NCI-H146 treated with DMSO at 0.1 percent for 48 hours (cell line): Measurements from ENCODE around the gene SIX3.

Source experiments
- DNase-seq: peaks from one replicate; lab custom pipeline; 2025; ENCODE audit not compliant: unreplicated experiment; lab: John Stamatoyannopoulos, UW

The SIX3 gene

DNA sequence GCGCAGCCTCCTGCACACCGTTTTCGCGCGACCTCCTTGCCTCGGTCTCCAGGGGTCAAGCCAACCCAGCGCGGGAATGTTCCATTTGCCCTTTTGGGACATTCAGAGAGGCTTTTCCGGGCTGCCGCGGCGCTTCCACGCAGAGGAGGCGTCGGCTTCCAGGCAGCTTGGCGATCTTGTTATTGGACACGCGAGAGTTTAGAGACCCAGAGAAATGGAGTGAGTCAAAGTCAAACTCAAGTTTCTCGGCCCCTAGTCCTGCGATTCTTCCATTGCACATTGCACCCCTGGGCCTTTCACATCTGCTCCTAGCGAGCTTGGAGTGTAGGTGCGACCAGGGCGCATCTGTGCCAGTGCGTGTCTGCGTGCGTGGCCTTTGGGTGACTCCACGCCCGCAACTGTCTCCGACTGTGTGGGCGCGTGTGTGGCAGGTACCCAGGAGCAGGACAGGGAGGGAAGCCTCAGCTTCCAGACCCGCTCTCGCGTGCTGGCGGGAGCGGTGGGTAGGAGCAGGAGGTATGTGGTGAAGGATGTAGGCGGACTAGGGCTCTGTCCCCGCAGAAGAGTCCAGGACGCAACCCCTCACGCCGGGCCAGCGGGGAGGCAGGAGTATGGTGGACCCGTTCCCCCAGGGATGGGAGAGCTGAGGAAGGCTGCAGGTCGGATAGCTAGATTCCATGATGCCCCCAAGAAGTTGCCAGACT lies 13.5 kb downstream of the SIX3 start:
- DNase-seq = no peak

DNA sequence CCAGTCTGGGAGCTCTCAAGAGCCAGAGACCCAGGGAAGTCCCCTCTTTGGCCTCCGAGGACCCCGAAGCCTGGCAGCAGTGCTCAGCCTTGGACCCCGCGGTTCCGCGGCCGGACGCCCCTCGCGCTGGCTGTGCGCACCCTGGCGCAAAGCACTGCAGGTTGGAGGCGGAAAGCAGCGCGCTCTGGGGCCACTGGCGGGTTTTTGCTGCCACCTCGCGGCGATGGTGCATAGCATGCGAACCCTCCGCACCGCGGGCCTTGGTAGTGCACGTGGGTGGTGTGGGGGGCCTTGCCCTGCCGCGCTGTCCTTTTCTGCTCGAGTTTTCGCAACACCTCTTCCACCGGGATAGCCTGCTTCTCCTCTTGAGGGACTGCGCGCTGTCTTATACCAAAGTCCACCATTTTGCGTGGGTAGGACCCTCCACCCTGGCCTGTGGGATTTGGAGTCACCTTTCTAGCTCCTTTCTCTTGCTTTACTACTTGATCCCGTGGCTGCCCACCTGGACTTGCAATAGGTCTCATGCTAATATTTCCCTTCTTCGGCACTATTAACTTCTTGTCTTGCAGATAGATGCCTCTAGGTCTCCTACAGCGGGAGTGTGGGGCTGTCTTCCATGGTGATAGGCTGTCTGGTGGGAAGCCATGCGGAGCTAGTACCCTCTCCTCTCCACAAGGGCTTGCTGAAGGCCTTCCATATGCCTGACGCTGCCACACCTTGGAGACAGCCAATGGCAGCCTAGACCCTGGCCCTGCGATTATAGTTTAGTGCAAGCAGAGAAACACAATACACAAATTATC lies 14.3 kb downstream of the SIX3 start:
- DNase-seq = peak; percentile 71

DNA sequence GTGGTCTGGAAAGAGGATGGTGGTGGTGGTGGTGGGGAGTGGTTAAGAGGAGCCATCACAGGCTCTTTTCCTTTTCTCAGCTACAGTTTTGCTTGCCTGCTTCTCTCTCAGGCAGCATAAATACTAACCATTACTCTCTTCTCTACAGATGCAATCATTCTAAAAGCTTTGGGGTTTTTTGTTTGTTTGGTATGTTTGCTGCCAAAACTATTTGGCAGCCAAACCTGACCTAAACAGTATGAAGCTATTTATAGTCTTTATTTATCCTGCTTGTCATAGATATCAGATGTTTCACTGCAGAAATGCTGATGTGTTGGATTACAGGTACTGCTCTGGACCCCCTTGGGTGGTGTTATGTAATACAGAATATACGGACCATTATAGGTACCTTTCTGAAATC lies 15.3 kb downstream of the SIX3 start:
- DNase-seq = no peak

DNA sequence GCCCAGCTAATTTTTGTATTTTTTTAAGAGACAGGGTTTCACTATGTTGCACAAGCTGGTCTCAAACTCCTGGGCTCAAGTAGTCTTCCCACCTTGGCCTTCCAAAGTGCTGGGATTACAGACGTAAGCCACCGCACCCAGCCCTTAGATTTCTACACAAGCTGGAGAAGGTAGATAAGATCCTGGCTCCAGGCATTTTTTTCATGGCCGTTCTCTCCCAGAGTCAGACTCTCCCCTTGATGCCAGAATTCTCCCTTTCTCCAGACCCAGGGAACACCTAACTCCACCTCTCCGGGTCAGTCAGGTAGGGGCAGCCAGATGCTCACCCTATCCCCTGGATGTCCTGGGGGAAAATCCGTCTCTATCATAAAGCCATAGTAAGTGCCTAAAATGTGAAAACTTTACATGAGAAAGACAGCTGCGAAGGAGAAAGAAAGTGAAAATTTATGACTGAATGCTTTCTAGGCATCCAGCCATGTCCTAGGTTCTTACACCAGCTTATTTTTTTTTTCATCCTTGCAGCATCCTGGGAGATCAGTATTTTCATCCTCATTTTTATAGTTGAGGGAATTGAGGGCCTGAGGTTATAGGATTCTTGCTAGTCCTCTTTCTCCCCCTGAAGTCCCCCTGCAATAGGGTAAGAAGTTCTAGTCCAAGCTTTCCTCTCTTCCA lies 16.3 kb downstream of the SIX3 start:
- no peak for DNase-seq

DNA sequence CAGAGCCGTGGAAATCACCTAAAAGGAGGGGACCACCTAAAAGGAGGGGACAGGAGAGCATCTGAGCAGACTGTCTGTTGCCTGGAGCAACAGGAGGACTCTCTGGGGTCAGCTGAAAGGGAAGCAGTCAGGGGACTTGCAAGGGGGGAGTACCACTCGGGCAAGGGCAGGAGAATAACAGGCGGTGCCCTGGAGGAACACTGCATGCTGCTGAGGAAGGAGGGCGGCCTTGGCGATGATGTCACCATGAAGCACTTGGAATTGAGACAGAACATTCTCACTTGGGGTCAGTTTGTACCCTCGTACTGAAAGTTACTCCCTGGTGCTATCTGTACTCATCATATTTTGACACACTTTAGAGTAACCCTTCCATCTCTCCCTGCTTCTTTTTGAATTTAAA lies 18.4 kb downstream of the SIX3 start:
- no peak for DNase-seq

DNA sequence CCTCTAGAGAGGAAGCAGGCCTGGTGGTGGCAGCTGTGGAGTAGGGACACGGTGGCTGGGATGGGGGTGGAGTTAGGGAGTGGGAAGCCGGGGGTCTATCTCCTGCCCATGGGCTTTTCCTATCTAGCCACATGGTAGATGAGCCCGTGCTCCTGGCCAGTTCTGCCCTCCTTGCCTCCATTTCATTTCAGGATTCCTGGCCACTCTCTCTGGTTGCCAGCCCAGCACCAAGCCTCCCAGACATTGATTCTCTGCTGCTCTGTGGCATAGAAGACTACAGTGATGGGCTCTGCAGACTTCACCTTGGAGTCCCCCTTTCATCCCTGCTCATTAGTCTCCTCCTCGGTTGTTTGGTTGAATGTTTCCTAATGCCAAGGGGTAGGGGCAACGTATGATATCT lies 19.4 kb downstream of the SIX3 start:
- no peak for DNase-seq

DNA sequence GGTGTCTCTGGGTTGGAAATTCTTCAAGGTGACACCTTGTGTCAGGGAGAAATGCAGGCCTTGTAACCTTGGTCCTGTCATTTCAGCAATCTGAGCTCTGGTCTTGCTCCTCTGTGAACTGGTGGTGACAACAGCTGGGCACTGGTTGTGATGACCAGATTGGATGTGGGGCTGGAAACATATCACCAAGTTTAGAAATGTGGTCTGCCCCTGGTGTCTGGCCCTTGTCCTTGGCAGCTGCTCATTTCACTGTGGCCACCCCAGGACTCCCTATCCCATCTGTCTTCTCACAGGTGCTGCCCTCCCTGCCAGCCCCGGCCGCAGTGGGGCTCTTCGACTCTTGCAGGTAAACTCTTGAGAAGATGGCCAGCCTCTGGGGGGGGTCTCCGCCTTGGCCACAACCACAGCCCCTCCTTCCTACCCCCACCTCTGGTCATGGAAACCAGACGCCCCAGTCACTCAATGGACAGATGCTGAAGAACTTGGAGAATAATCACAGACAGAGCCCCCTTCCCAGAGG lies 20.7 kb downstream of the SIX3 start:
- no peak for DNase-seq

DNA sequence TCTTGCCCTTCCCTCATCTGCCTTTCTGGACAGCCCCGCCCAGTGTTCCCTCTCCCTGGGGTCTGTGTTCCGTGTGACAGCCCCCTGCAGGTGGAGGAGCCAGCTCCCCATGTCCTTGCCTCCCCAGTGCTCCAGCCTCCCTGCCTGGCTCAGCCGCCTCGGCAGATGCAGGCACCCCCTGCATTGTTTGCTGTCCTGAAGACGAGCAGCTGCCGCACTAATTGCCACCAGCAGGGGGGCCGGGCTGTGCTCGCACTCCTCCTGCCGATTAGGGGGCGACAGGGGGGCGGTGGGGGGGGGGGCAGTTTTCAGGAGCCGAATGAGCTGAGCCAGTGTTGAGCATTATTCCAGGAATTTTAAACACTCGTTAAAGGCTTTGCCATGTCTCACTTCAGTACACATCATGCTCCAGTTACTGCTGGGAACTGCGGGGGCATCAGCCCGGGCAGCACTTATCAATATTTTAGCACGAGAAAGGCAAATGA lies 23.3 kb downstream of the SIX3 start:
- DNase-seq = peak; percentile 82

DNA sequence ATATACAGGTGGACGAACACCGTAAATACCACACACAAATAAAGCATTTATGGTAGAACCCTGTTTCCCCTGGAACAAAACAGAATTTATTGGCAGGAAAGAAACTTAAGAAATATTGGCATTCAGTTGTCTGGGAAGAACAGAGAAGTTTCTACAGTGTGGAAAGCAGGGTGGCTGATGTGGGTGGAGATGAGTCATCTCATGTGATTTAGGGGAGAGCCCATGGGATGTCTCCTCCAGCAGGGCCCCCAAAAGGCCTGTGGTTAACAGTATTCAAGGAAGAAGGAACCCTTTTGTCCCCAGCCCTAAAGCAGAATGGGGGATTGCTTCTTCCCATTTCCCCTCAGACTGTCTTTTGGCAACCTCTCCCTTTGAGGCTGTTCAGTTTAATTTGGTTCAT lies 24.2 kb downstream of the SIX3 start:
- DNase-seq = no peak

DNA sequence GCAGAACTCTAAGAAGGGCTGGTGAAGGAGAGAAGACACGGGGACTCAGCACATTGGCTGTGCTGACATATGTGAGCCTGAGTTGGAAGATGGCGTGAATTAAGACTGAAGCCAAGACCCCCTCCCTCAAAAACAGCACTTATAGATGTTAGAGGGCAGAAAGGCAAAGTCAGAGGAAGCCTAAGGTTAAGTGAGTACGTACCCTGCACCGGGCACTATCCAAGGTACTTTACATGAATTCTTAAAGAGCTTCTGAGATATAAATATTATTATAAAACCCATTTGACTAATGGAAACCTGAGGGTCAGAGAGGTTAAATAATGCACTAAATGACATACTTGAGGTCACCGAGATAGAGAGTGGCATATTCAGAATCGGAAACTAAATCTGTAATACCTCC lies 25.6 kb downstream of the SIX3 start:
- DNase-seq = no peak

DNA sequence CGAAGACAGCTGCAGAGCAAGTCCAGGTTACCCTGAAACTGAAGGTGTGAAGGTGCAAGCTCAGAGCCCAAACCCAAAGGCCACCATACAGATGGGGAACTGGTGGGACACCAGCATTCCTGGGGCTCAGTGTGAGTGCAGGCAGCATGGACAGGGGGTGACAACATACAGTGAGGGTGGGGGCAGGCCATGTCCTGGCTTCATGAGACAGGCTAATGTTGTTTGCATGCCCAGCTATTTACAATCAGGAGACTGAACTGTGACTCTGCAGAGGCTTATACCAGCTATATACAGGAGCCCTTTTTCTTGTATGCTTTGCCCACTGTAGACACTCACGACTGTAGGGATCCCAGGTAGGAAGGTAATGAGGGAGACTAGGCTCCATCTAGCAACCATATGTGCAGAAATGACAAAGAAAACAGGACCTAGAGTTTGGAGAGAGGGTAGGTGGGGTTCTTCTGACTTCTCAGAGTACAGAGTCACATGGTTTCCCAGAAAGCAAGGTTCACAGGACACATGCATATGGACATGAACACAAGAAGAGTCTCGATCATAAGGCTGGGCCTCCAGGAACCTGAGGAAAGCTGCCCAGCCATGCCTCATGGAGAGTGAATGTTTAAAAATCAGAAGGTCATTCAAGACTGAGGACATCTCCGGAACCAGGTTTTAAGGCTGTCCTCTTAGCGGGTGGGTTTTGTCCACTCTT lies 26.4 kb downstream of the SIX3 start:
- DNase-seq = no peak

DNA sequence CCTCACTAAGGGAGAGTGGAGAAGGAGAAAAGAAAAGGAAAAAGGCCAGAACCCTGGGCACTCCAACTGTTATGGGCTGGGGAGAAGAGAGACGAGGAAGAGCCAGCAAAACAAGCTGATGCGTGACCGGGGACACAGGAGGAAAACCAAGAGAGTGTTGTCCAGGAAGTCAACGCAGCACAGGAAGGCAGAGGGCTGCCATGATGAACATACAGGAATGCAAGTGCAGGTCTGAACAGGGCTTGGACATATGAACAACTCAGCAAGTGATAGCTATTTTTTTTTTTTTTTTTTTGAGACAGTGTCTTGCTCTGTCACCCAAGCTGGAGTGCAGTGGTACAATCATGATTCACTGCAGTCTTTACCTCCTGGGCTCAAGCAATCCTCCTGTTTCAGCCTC lies 28.4 kb downstream of the SIX3 start:
- DNase-seq = no peak

DNA sequence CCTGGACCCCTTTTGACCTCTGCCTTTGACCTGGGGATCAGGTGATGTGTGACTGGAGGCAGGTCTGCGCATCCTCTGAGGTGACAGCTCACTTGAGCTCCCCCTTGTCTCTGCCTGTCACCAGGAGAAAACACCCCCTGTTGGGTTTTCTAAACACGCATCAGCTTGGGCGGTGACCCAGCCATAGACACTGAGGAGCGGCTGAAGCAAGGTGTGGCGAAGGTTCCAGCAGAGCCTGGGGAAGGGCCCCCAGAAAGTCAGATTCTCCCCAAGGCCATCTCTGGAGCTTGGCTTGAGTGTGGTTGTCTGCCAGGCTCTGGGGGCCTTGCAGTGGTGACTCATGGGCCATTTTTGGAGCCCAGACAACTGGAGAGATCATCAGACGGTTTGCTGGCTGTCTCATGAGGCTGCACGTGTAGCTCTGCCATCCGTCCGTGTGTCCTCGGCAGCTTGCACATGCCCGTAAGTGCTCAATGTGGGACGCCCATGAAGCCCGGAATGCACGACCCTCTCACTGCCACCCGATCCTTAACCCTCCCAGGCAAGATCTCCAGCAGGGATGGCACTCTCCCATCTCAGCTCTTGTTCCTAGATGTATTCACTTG lies 29.4 kb downstream of the SIX3 start:
- no peak for DNase-seq

DNA sequence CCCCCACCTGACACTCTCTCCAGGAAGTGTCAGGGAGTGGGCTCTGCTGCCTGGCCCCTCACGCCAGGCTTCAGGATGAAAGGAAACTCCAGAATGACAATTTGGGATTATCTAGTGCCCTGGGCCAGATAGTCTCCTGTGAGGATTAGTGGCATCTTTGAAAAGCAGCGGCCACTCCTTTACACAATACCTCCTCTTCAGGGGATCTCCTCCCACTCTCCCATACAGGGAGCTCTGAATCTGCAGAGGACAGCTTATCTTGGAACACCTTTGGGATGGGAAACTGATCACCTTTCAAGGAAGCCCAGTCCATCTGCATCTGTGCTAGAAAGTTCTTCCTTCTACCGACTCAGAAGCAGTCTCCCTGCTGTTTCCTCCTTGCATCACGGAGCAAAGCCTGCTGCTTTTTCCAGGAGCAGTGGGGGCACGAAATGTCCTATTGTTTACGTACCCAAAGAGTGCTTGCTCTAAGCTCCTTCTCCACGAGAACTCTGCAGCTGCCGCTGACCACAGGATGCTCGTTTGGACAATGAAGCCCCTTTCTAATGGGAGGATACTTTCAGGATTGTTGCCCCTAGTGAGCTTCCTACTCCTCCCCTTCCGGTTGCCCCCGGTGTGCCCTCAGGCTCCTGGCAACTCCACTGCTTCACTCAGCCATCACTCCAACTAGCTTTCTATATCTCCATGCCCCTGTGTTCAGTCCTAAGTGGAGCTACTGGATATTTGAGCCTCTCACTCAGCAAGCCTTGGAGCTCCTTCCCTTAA lies 31.5 kb downstream of the SIX3 start:
- DNase-seq = peak; percentile 86

DNA sequence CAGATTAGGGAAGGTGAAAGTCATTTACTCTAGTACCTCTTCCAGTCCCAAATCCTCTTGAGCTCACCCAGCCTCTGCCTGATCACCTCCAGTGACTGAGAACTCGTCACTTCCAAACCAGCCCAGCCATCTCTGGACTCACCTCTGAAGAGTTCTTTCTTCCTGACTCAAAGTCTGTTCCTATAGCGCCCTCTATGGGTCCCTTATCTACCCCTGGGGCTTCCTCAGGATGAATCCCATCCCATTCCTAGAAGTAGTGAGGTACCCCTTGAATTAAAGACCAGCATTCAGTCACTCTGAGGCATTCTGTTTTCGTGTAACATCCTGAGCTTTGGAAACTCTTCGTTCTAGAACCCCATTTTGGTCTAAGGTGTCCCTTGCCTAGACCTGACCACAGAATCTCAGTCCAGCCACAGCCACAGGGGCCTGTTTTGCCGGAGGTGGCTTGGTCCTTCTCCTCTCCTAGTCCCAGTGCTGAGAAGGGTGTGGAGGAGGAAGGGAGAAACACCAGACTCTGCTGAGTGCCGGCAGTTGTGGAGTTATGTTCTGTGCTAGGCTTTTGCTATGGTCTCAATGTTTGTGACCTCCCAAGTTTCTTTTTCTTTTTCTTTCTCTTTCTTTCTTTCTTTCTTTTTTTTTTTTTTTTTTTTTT lies 32.7 kb downstream of the SIX3 start:
- DNase-seq = peak; percentile 66

DNA sequence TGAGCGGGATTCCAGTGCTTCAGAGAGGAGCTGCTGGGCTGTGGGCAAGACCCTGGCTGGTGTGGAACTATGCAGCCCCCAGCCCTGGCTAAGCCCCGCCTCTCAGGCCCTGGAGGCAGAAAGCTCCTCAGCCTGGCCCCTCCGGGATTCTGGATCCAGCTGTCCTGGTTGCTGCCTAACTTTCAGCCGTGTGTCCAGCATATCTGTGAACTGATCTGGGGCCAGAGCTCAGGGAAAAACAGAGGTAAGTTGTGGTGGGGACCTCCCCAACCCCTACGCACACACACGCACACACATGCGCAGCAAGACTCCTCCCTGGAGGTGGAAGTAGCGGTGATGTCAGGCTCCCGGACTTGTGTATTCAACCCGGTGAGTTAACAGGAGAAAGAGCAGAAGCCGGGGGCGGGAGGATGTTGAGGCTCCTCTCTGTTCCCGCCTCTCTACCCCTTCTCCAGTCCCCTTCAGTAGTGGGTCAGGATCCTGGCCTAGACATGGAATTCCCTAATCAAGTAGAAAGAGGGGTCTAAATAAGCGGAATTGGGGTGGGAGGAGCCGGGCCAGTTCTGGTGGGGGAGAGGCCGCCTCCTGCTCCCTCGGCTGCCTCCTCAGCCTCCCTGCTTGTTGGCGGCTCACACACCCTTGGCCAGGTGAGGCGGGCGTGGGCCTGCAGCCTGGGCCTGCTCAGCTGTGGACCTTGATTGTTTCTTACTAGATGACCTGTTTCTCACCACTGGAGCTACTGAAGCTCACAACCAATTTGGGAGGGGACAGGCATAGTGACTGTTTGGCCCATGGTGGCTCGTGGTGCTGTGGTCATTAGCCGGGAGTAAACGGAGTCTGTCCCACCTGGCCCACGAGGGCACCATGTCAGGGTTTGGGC lies 34.3 kb downstream of the SIX3 start:
- no peak for DNase-seq

DNA sequence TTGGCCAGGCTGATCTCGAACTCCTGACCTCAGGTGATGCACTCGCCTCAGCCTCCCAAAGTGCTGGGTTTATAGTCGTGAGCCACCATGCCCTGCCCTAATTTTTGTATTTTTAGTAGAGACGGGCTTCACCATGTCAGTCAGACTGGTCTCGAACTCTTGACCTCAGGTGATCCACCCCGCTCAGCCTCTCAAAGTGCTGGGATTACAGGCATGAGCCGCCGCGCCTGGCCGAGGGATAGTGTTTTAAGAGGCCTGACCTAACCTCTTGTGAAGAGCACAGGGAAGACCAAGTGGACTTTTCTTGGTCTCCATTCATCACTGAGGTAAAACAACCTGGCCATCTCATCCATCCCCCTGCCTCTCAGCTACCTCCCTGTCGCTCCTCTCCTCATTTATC lies 38.1 kb downstream of the SIX3 start:
- no peak for DNase-seq
